Parathyroid adenoma (tissue), 2 donors: ENCODE measurements around the gene OR2A5.

Experiments
- H2AFZ ChIP-seq: fragments of 300-600 bp; sonication (generic); one replicate; pipeline ENCODE4 v1.7.0; 2017; ENCODE audit warnings: antibody characterized with exemption, mild to moderate bottlenecking
- H3K27ac ChIP-seq: fragments of 300-600 bp; sonication (generic); one replicate; pipeline ENCODE4 v1.7.0; 2017
- H3K27me3 ChIP-seq: fragments of 300-600 bp; sonication (generic); one replicate; pipeline ENCODE4 v1.7.0; 2017; ENCODE audit warnings: low read length; ENCODE audit not compliant: control insufficient read depth, insufficient read depth
- H3K36me3 ChIP-seq: fragments of 300-600 bp; sonication (generic); one replicate; pipeline ENCODE4 v1.7.0; 2017; ENCODE audit warnings: low read length; ENCODE audit not compliant: control insufficient read depth, insufficient read depth
- H3K4me1 ChIP-seq: fragments of 300-600 bp; sonication (generic); one replicate; pipeline ENCODE4 v1.7.0; 2017; ENCODE audit warnings: control low read depth
- H3K4me2 ChIP-seq: fragments of 300-600 bp; sonication (generic); one replicate; pipeline ENCODE4 v1.7.0; 2017; ENCODE audit warnings: low read length
- H3K4me3 ChIP-seq: fragments of 300-600 bp; sonication (generic); one replicate; pipeline ENCODE4 v1.7.0; 2017; ENCODE audit warnings: low read depth, low read length
- H3K79me2 ChIP-seq: fragments of 300-600 bp; sonication (generic); one replicate; pipeline ENCODE4 v1.7.0; 2017; ENCODE audit warnings: control low read depth
- H3K9ac ChIP-seq: fragments of 300-600 bp; sonication (generic); one replicate; pipeline ENCODE4 v1.7.0; 2017; ENCODE audit warnings: mild to moderate bottlenecking
- H3K9me3 ChIP-seq: fragments of 300-600 bp; sonication (generic); one replicate; pipeline ENCODE4 v1.7.0; 2017; ENCODE audit warnings: low read length; ENCODE audit not compliant: control insufficient read depth
- CTCF ChIP-seq: fragments of 300-600 bp; sonication (generic); IDR thresholded peaks from one replicate; pipeline ENCODE4 v1.7.0; 2017; ENCODE audit warnings: antibody characterized with exemption, mild to moderate bottlenecking
- donor health status: primary hyperparathyroidism.

OR2A5 gene

DNA sequence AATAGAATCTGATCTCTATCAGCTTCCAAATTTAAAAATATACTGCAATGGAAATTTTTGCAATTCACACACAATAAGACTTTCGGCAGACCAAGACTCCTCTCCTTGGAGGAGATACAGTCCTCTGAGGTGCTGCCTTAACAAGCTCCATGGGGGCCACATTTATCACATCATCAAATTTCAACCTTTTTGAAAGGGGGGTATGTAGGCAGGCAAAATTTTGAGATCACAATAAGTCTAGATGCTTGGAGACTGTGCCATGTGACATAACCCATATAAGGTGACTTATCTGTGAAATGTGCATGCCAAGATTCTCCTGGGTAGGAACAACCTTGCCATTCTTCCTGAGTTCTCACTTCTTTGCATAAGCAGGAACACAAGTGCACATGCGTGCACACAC, 37.2 kb downstream of the OR2A5 start, which contains the start of gene OR2A12:
Gene OR2A12 (plus strand): TSS at position 301 of the 400 bp plus-strand sequence. CDS start 8,830 bp downstream, outside the sequence.
- H2AFZ ChIP-seq: no peak within 1 kb of the TSS
- H3K27ac ChIP-seq: no peak within 1 kb of the TSS
- no peak within 1 kb of the TSS for H3K4me2 ChIP-seq
- no peaks in the 10 kb centered on the region for H3K4me1 ChIP-seq
- H3K9ac ChIP-seq: no peak within 1 kb of the TSS
- H3K36me3 ChIP-seq: no peaks in the 10 kb centered on the region
- no peak within 1 kb of the TSS for H3K4me3 ChIP-seq
- H3K79me2 ChIP-seq: no peaks in the 10 kb centered on the region
- no peaks in the 10 kb centered on the region for H3K9me3 ChIP-seq
- H3K27me3 ChIP-seq: no peaks in the 10 kb centered on the region
- TF ChIP-seq CTCF: no peak

GRCh38 chr7:144086730-144087129, 38.0 kb downstream of the OR2A5 start:
- Histone ChIP-seq H2AFZ (no peak overlapping the region), H3K36me3 (no peaks in the 10 kb centered on the region), H3K4me3 (no peak overlapping the region), H3K79me2 (no peaks in the 10 kb centered on the region), H3K9ac (no peak overlapping the region), H3K27me3 (no peaks in the 10 kb centered on the region), H3K27ac (no peak overlapping the region), H3K4me2 (no peak overlapping the region), H3K4me1 (no peaks in the 10 kb centered on the region), H3K9me3 (no peaks in the 10 kb centered on the region)
- TF ChIP-seq CTCF: no peak

GRCh38 chr7:144087230-144087629, 38.5 kb downstream of the OR2A5 start:
- Histone ChIP-seq H3K9me3 (no peaks in the 10 kb centered on the region), H3K27ac (no peak overlapping the region)

DNA sequence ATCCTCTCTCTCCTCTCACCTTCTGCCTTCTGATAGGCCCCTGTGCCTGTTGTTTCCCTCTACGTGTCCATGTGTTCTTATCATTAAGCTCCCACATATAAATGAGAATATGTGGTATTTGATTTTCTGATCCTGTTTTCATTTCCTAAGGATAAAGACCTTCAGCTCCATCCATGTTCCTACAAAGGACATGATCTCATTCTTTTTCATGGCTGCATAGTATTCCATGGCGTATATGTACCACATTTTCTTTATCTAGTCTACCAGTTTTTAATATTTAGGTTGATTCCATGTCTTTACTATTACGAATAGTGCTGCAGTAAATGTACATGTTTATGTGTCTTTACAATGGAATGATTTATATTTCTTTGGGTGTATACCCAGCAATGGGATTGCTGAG, 41.9 kb downstream of the OR2A5 start:
- Histone ChIP-seq H2AFZ (no peak overlapping the region), H3K79me2 (no peaks in the 10 kb centered on the region), H3K27me3 (no peaks in the 10 kb centered on the region), H3K27ac (no peak overlapping the region), H3K4me3 (no peak overlapping the region), H3K36me3 (no peaks in the 10 kb centered on the region), H3K4me1 (no peaks in the 10 kb centered on the region), H3K4me2 (no peak overlapping the region), H3K9me3 (no peaks in the 10 kb centered on the region), H3K9ac (no peak overlapping the region)
- TF ChIP-seq CTCF: no peak

More at GRCh38 chr7:144087230-144087629, 38.5 kb downstream of the OR2A5 start:
- no peak for TF ChIP-seq CTCF
- Histone ChIP-seq H3K4me1 (no peaks in the 10 kb centered on the region), H3K4me3 (no peak overlapping the region), H2AFZ (no peak overlapping the region), H3K4me2 (no peak overlapping the region), H3K79me2 (no peaks in the 10 kb centered on the region), H3K9ac (no peak overlapping the region), H3K27me3 (no peaks in the 10 kb centered on the region), H3K36me3 (no peaks in the 10 kb centered on the region)

DNA sequence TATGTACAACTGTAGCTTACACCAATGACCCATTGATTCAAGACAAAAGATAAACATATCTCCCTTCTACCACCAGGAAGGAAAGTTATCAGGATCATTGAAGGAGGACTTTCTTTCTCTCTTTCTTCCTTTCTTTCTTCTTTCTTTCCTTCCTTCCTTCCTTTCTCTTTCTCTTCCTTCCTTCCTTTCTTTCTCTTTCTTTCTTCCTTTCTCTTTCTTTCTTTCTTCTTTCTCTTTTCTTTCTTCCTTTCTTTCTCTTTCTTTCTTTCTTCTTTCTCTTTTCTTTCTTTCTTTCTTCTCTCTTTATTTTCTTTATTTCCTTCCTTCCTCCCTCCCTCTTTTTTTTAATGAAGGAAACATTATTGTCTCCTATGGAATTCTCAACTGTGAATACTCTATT, 50.0 kb downstream of the OR2A5 start:
- H3K4me2 ChIP-seq: no peak overlapping the region
- no peaks in the 10 kb centered on the region for H3K4me1 ChIP-seq
- no peak overlapping the region for H3K4me3 ChIP-seq
- TF ChIP-seq CTCF: no peak
- no peaks in the 10 kb centered on the region for H3K79me2 ChIP-seq
- no peaks in the 10 kb centered on the region for H3K36me3 ChIP-seq
- no peaks in the 10 kb centered on the region for H3K9me3 ChIP-seq
- H3K27me3 ChIP-seq: no peaks in the 10 kb centered on the region
- H3K27ac ChIP-seq: no peak overlapping the region
- no peak overlapping the region for H2AFZ ChIP-seq
- H3K9ac ChIP-seq: no peak overlapping the region
